ENCODE data around the gene HMGN3. TPM values are rescaled to one million over a fixed set of nuclear protein-coding genes. Genes with fewer than 3 reads are reported as not detected.

Gene HMGN3
- total RNA-seq, 1 donor from 2014 or later: 98.2 TPM

- no peaks in the 10 kb centered on the region for H3K9me3 Mint-ChIP-seq (ENCODE audit: unreplicated experiment)
- no peak for DNase-seq (ENCODE audit: low spot score)
- no peaks in the 10 kb centered on the region for H3K27me3 Mint-ChIP-seq (ENCODE audit: unreplicated experiment)
- H3K27ac Mint-ChIP-seq (ENCODE audit: unreplicated experiment): no peak overlapping the region
- H3K4me1 Mint-ChIP-seq (ENCODE audit: unreplicated experiment): no peaks in the 10 kb centered on the region
- H3K4me3 Mint-ChIP-seq (ENCODE audit: unreplicated experiment): no peak overlapping the region
- H3K36me3 Mint-ChIP-seq (ENCODE audit: low read depth, unreplicated experiment): no peaks in the 10 kb centered on the region
- TF ChIP-seq CTCF (IDR thresholded peaks at IDR 0.05; ENCODE audit: unreplicated experiment): no peak
Measured at GRCh38 chr6:79167931-79168694, 66.4 kb downstream of the HMGN3 start.

GRCh38 chr6:79159846-79160245 is 74.6 kb downstream of the HMGN3 start:
- H3K36me3 Mint-ChIP-seq (ENCODE audit: low read depth, unreplicated experiment): no peaks in the 10 kb centered on the region
- H3K27me3 Mint-ChIP-seq (ENCODE audit: unreplicated experiment): no peaks in the 10 kb centered on the region
- H3K9me3 Mint-ChIP-seq (ENCODE audit: unreplicated experiment): no peaks in the 10 kb centered on the region
- H3K4me1 Mint-ChIP-seq (ENCODE audit: unreplicated experiment): no peaks in the 10 kb centered on the region
- no peak for TF ChIP-seq CTCF (IDR thresholded peaks at IDR 0.05; ENCODE audit: unreplicated experiment)
- no peak overlapping the region for H3K27ac Mint-ChIP-seq (ENCODE audit: unreplicated experiment)
- H3K4me3 Mint-ChIP-seq (ENCODE audit: unreplicated experiment): no peak overlapping the region
- DNase-seq (ENCODE audit: low spot score): no peak

GRCh38 chr6:79158856-79159516 is 75.5 kb downstream of the HMGN3 start:
- Mint-ChIP-seq H3K9me3 (ENCODE audit: unreplicated experiment) (no peaks in the 10 kb centered on the region), H3K4me3 (ENCODE audit: unreplicated experiment) (no peak overlapping the region), H3K27me3 (ENCODE audit: unreplicated experiment) (no peaks in the 10 kb centered on the region), H3K4me1 (ENCODE audit: unreplicated experiment) (no peaks in the 10 kb centered on the region), H3K36me3 (ENCODE audit: low read depth, unreplicated experiment) (no peaks in the 10 kb centered on the region), H3K27ac (ENCODE audit: unreplicated experiment) (no peak overlapping the region)
- TF ChIP-seq CTCF (IDR thresholded peaks at IDR 0.05; ENCODE audit: unreplicated experiment): no peak
- no peak for DNase-seq (ENCODE audit: low spot score)

- no peaks in the 10 kb centered on the region for H3K36me3 Mint-ChIP-seq (ENCODE audit: low read depth, unreplicated experiment)
- TF ChIP-seq CTCF (IDR thresholded peaks at IDR 0.05; ENCODE audit: unreplicated experiment): no peak
- no peaks in the 10 kb centered on the region for H3K9me3 Mint-ChIP-seq (ENCODE audit: unreplicated experiment)
- no peak for DNase-seq (ENCODE audit: low spot score)
- no peaks in the 10 kb centered on the region for H3K4me1 Mint-ChIP-seq (ENCODE audit: unreplicated experiment)
- H3K27me3 Mint-ChIP-seq (ENCODE audit: unreplicated experiment): no peaks in the 10 kb centered on the region
- H3K4me3 Mint-ChIP-seq (ENCODE audit: unreplicated experiment): no peak overlapping the region
- no peak overlapping the region for H3K27ac Mint-ChIP-seq (ENCODE audit: unreplicated experiment)
Measured at GRCh38 chr6:79157961-79158644, 76.4 kb downstream of the HMGN3 start.
